Central memory CD4-positive, alpha-beta T cell (primary cell): ENCODE measurements around the gene SYT1.
"Not testable (repeated sequence)": the region's sequence is repeated elsewhere in the genome, so short reads cannot be mapped to it uniquely, and the experiment has no call there.

ENCODE experiments used
- DNase-seq: peaks from one replicate; pipeline ENCODE4 v3.0.0; 2022

Gene SYT1

DNA sequence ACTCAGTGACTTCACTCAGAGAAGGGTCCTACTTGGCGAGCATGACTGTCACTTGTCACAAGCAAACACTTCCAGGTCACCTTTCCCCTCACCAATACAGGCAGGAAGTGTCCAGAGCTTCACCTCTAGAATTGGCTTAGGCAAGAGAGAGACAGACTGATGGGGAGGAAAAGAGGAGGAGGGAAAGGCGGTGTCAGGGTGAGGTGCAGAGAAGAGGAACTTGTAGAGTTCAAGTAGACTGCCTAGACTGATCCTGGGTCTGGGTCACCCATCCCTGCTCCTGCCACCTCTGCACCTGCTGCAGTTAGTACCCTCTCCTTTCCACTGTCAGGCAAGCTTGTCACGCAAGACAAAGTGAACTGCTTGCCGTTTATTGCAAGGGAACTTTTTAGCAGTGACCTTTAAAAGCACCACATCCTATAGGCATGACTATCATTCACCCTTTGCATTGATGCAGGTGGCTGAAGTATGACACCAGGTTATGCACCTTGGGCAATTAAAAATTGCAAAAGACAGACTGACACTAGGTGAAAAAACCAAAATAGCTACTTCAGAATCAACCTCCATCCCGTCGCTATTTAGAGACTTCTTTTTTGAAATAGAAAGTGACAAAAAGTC is 292.4 kb downstream of the SYT1 start:
- no peak for DNase-seq

GRCh38 chr12:79161249-79161934 is 296.8 kb downstream of the SYT1 start:
- no peak for DNase-seq

DNA sequence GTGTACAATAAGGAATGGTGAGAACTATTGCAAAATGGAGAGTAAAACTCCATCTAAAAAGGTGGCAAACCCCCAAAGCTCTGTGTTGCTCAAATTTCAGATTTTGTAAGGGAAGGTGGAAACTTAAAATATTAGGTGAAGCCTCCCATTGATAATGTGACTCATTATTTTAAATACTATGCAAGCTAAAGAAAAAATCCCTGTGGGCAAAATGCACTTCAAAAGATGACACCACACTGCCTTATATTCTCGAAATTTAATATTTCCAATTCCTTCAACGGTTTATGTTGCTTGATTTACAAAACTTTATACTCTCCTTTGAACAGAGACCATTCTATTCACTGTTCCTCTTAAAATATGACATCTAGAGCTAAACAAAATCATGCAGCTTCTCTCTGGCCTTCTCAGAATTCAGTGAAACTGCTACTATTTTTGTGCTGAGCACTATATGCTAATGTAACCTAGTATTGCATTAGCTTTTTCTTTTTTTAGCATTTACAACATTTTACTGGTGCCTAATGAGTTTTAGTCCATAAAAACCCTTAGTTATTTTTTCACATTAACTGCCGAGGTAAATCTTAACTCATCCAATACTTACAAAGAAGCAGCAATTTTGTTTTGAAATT is 297.7 kb downstream of the SYT1 start:
- DNase-seq = no peak

DNA sequence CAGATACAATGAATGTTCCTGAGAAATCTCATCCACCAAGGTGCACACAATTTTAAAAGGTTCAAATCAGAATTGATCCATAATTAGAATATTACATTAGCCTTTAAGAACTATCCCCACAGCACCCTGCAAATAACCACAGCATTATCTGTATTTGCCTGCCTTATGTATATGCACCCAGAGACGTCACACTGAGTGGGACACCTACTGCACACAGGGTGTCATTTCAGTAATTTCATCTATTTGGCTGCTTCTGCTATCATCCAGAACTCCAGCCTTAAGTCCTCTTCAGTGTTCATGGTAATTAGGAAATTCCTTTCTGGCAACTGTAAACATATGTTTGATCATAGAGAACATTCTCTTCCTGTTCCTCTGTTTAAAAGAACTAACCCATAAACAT is 298.4 kb downstream of the SYT1 start:
- DNase-seq = no peak

DNA sequence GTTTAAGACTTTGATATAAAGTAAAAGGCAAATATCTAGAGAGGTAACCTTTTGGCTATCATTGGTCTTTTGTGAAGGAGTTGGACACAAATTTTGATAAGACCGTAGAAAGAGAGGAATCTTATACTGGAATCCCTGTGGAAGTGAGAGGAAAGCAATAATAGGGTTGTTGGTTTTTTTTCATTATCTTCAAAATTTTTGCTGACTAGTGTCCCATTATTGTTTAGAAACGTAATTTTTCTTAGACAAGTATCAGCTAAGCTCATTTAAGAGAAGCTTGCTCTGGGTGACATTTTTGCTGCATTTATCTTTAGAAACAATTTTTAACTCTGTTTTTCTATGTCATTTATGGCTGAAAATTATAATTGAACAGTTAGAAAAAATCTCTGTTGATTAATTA is 300.3 kb downstream of the SYT1 start:
- DNase-seq = no peak

DNA sequence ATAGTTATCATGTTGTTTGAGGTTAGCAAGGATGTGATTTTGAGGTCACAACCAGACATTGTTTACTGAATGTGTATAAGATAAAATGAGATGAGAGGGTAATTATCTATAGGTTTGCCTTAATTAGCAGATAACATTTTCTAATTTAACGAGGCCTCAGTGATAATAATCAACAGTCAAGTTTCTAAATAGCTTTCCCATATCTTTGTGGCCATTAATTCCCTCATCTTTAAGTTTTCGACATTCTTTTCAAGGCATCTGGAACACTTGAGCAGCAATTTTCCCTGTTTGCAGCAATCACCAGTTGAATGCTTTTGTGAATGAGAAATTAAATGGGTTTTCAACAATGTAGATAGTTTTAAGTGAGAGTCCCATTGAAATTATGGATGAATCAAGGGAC is 304.1 kb downstream of the SYT1 start:
- DNase-seq = no peak

GRCh38 chr12:79174626-79175025 is 310.1 kb downstream of the SYT1 start:
- no peak for DNase-seq

DNA sequence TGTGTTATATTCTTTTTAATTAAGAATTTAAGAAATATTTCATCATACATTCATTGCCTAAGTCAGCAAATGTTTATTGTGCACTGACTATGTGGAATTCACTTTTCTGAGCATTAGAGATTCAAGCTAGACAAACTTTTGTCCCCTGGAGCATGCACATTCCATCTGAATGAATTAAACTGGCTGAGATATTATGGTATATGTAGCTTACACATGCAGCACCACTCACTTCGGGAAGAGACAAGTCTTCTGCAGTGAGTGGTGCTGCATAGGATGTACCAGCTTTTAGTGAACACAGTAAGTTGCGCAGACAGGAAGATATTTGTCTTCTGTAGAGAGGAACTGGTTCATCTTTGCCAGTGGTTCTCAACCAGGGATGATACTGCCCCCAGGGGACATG is 318.4 kb downstream of the SYT1 start:
- no peak for DNase-seq

GRCh38 chr12:79183926-79184325 is 319.4 kb downstream of the SYT1 start:
- no peak for DNase-seq

GRCh38 chr12:79186506-79186905 is 321.9 kb downstream of the SYT1 start:
- DNase-seq = no peak

DNA sequence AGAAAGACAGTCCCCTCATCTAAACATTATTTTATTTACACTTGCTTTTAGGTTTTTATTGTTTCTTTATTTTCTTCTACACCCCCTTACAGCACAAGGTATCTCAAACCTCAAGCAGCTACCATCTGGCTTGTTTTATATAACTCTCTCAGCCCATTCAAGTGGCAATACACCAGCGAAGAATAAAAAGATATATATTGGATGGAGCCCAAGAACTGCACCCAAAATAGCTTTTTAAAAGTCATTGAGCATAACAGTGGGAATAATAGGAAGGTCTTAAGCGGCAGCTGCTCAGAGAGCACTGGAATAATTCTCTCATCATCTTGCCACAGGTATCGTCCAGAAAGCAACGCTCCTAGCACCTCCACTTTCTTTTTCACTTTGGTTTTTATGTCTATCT is 322.5 kb downstream of the SYT1 start:
- DNase-seq = no peak

GRCh38 chr12:79191391-79191790 is 326.8 kb downstream of the SYT1 start:
- DNase-seq = no peak

GRCh38 chr12:79194595-79194994 is 330.0 kb downstream of the SYT1 start:
- no peak for DNase-seq

DNA sequence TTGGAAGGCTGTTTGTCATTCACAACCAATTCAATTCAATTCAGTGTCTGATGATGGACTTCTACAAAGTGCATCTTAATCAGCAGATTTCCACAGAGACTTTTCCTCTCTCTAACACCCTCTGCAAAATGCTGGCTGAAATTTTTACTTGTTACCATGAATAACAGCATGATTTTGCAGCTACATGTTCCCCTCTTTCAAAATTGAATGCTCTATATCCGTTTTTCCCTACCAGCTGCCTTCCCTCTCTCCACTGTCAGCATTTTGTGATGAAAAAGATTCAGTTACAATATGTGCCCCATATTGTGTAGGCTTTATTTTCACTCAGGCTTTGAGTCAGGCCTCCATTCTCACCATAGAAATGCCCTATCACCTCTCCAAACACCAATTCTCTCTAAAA is 334.6 kb downstream of the SYT1 start:
- DNase-seq = no peak

GRCh38 chr12:79200176-79200575 is 335.6 kb downstream of the SYT1 start:
- DNase-seq = no peak

GRCh38 chr12:79203058-79203647 is 338.6 kb downstream of the SYT1 start:
- DNase-seq = no peak

DNA sequence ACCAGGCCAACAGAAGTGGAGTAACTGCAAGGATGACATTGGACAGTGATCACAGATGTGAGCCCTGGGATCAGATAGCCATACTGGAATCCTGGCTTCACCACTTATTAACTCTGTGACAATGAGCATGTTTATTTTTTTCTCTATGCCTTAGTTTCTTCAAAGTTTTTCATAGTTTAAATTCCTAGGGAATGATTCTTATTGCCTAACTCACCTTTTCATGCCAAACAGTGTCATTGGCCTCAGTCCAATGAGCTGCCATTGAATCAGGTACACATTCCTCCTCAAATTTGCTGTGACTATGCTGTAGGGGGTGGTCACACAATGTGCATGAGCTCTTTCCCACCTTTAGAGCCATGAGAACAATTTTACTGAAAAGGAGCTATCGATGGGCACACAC is 342.3 kb downstream of the SYT1 start:
- DNase-seq = no peak

GRCh38 chr12:79210403-79210802 is 345.8 kb downstream of the SYT1 start:
- DNase-seq = not testable (repeated sequence)

DNA sequence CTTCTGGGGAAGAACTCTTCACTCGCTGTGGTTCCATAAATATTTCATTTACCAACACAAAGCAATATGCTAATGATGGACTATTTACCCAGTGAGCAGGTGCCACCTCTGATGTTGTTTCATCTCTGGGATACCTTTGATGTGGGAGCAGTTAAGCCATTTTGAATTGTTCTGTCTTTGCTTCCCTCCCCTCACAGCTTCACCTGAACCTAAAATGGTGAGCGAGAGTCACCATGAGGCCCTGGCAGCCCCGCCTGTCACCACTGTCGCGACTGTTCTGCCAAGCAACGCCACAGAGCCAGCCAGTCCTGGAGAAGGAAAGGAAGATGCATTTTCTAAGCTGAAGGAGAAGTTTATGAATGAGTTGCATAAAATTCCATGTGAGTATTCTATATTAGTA is 352.7 kb downstream of the SYT1 start:
- no peak for DNase-seq

DNA sequence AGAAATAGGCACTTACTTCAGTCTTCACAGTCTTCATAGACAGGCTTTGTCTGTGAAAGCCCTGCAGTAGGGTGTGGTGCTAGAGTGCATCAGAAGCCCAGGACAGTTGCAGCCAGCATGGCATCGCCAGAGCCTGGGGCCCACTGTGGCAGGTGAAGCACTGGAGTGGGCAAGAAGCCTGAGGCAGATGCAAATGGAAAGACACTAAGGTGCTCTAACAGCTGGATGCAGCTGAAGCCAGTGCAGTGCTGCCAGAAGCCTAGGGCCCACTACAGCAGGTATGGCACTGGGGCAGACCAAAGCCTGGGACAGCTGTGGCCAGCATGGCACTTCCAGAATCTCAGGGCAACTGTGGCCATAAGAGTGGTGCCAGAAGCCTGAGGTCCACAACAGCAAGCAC is 358.6 kb downstream of the SYT1 start:
- DNase-seq = no peak

GRCh38 chr12:79223761-79224160 is 359.2 kb downstream of the SYT1 start:
- DNase-seq = no peak

GRCh38 chr12:79227091-79227490 is 362.5 kb downstream of the SYT1 start:
- DNase-seq = no peak

GRCh38 chr12:79227646-79228045 is 363.1 kb downstream of the SYT1 start:
- no peak for DNase-seq

DNA sequence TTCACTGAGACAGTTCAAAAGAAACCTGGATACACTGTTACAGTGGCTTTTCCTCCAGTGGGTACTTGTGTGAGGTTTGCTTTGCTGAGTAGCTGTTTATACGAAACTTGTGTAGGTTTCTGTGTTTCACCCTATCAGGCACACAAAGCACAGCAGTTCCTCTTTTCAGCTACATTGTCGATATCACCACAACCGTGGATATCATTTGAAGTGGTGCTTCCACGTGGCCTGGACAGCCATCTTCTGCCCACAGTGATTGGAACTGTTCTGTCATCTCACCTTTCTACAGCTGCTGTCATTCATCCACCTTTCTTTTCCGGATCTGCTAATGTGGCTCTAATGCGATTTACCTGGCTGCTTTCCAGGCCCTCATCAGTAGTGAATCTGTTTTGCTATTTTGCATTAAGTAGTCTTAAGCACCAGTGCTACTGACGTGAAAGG is 368.8 kb downstream of the SYT1 start:
- no peak for DNase-seq
